ENCODE data around the gene EDC4.

The EDC4 gene

DNA sequence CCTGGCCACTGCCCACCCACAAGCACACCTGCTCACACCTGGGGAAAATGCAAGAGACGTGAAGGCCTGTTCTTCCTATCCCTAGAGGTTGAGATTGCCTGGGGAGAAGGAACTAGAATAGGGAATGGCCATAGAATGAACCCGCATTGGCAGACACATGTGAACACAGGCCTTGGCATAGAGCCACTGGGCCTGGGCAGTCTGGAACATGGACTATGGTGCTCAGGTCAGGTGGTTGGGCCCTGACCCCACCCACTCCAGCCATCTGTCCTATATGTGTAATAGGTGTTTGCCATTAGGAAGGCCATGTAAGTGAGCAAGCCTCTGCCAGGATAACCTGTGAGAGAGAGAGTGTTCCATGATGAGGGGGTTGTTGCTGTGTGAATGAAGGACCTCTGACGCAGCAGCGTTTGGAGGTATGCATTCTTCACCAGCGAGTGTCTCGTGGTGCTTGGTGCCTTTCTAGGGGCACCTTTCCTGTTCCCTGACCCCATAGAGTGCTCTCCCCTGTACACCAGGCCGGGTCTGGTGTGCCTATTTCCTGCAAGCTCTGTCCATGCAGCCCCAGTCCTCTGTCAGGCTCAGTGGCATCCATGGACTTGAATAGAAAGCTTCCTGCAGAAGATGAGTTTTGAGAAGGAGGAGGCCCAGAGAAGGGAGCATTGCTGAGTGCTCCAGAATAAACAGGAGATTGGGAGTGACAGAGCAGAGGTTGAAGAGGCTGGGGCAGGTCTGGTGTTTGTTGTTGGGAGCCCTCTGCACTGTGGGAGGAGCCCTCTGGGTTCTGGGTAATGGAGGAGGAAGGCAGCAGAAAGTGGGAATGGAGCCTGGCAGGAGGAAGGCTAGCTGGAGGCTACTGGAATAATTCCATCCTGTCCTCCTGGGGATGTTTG lies 43.2 kb downstream of the EDC4 start:
- DNase-seq: no peak

- no peak for DNase-seq
These were observed 44.4 kb downstream of the EDC4 start for GRCh38 chr16:67917140-67917851.

- DNase-seq: peak; percentile 50
These were observed 45.0 kb downstream of the EDC4 start for GRCh38 chr16:67917852-67918236.

GRCh38 chr16:67919622-67920221 lies 46.9 kb downstream of the EDC4 start:
- no peak for DNase-seq

GRCh38 chr16:67922221-67922620 lies 49.4 kb downstream of the EDC4 start:
- no peak for DNase-seq

DNA sequence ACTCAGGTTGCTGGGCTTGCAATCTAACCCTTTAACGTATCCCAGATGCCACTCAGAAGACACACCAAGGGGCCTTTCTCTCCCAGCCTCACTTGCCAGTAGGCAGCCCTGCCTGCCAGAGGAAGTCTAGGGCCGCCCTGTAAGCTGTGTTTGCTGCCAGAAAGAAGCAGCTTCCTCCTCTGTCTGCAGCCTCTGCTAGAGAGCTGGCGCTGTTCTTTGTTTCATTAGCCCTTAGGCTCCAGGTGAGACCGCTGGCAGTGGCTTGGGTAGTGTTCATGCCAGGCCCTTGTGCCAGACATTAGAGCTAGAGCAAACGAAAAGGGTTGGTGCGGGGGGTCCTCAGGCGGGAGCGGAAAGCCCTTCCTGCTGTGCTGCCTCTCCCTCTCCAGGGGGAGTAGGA lies 49.9 kb downstream of the EDC4 start:
- DNase-seq: no peak

GRCh38 chr16:67923414-67924116 lies 50.7 kb downstream of the EDC4 start:
- DNase-seq: no peak

- DNase-seq: no peak
These were observed 51.5 kb downstream of the EDC4 start for GRCh38 chr16:67924140-67924906.

- DNase-seq: no peak
These were observed 53.4 kb downstream of the EDC4 start for GRCh38 chr16:67926181-67926750.

DNA sequence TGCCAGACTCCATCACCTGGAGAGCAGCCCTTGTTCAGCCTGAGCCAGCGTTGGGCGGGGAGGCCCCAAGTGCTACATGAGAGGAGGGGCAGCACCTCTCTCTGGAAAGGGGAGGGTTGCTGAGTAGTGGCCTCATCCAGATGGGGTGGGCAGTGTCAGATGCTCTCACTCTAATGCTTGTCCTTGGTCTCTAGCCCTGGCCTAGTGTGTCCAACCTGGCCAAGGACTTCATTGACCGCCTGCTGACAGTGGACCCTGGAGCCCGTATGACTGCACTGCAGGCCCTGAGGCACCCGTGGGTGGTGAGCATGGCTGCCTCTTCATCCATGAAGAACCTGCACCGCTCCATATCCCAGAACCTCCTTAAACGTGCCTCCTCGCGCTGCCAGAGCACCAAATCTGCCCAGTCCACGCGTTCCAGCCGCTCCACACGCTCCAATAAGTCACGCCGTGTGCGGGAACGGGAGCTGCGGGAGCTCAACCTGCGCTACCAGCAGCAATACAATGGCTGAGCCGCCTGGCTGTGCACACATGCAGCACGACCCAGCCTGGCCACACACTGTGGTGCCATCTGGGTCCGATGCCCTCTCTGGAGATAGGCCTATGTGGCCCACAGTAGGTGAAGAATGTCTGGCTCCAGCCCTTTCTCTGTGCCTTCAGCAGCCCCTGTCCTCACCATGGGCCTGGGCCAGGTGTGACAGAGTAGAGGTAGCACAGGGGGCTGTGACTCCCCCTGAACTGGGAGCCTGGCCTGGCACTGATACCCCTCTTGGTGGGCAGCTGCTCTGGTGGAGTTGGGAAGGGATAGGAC lies 54.5 kb downstream of the EDC4 start:
- no peak for DNase-seq

DNA sequence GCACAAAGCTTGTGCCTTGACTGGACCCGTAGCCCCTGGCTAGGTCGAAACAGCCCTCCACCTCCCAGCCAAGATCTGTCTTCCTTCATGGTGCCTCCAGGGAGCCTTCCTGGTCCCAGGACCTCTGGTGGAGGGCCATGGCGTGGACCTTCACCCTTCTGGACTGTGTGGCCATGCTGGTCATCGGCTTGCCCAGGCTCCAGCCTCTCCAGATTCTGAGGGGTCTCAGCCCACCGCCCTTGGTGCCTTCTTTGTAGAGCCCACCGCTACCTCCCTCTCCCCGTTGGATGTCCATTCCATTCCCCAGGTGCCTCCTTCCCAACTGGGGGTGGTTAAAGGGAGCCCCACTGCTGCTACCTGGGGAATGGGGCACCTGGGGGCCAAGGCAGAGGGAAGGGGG lies 55.3 kb downstream of the EDC4 start:
- no peak for DNase-seq

GRCh38 chr16:67928561-67929364 lies 55.9 kb downstream of the EDC4 start:
- DNase-seq: peak; percentile 83

GRCh38 chr16:67930191-67930590 lies 57.3 kb downstream of the EDC4 start:
- DNase-seq: no peak

DNA sequence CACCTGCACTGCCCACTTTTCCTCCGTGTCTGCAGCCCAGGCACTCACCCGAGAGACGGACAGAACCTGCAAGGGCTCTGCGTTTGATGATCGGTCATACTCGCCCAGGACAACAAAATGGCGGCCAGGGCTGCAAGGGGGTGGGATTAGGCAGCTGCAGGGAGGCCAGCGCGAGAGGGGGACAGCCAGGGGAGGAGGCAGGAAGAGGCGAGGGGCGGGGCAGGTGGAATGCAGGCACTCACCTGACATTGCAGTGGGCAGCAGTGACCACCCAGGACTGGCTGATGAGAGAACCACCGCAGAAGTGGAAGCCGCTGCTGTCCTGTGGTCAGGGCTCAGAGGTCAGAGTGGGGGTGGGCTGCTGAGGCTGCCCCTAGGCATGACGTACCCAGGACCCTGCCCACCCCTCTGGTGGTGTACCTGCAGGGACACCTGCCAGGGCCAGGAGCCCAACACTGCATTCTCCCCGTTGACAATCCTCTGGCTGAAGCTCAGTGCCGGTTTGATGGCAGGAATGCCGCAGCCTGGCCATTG lies 57.9 kb downstream of the EDC4 start:
- no peak for DNase-seq

All from CD4-positive, alpha-beta T cell treated with Interleukin-17A for 4 hours (primary cell).